GM12875 (cell line): ENCODE measurements around the gene EMP1.

ENCODE experiments used
- H3K4me3 ChIP-seq: one replicate; pipeline ENCODE4 v1.5.1; 2011; ENCODE audit warnings: low read depth, low read length, control low read depth
- TF ChIP-seq, protein P1 (sequence below): IDR thresholded peaks from 2 replicates; pipeline ENCODE4 v1.5.1; 2011; ENCODE audit warnings: low read depth, mild to moderate bottlenecking, control low read depth, inconsistent platforms, low read length, moderate library complexity, borderline replicate concordance; ENCODE audit not compliant: insufficient read depth

Gene EMP1, protein sequence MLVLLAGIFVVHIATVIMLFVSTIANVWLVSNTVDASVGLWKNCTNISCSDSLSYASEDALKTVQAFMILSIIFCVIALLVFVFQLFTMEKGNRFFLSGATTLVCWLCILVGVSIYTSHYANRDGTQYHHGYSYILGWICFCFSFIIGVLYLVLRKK

DNA sequence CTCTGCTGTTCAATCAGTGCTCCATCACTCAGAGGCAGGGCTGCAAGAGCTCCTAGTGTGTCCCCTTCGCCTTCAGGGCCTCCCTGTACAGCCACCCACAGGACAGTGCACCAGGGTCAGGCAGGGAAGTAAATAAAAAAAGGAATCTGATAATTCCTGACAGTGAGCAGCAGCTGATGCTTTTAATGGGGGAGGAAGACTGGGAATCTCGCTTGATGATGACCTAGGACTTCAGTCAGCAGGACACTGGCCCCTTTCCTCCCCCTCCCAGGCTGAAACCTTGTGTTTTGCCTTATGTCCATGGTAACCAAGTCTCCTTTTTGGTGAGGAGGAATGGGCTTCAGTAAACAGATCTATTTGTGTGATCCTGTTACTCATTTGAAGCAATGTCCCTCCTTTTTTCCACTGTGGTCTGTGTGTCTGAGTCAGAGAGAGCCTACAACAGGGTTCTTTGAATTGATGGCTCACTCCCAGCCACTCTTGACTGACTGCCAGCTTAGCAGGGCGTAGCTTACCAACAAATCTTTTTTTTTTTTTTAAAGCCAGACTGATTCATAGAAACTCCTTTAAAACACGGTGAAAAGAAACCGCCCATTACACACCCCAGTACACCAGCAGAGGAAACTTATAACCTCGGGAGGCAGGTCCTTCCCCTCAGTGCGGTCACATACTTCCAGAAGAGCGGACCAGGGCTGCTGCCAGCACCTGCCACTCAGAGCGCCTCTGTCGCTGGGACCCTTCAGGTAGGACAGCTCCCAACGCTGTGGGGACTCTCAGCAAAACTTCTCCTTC lies at the start of gene EMP1:
TSS of gene EMP1 (plus strand) at position 597 of the 792 bp plus-strand sequence. CDS start 14,785 bp downstream, outside the sequence.
- TF ChIP-seq, protein P1, sequence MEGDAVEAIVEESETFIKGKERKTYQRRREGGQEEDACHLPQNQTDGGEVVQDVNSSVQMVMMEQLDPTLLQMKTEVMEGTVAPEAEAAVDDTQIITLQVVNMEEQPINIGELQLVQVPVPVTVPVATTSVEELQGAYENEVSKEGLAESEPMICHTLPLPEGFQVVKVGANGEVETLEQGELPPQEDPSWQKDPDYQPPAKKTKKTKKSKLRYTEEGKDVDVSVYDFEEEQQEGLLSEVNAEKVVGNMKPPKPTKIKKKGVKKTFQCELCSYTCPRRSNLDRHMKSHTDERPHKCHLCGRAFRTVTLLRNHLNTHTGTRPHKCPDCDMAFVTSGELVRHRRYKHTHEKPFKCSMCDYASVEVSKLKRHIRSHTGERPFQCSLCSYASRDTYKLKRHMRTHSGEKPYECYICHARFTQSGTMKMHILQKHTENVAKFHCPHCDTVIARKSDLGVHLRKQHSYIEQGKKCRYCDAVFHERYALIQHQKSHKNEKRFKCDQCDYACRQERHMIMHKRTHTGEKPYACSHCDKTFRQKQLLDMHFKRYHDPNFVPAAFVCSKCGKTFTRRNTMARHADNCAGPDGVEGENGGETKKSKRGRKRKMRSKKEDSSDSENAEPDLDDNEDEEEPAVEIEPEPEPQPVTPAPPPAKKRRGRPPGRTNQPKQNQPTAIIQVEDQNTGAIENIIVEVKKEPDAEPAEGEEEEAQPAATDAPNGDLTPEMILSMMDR = no peak
- no peak within 1 kb of the TSS for H3K4me3 ChIP-seq

DNA sequence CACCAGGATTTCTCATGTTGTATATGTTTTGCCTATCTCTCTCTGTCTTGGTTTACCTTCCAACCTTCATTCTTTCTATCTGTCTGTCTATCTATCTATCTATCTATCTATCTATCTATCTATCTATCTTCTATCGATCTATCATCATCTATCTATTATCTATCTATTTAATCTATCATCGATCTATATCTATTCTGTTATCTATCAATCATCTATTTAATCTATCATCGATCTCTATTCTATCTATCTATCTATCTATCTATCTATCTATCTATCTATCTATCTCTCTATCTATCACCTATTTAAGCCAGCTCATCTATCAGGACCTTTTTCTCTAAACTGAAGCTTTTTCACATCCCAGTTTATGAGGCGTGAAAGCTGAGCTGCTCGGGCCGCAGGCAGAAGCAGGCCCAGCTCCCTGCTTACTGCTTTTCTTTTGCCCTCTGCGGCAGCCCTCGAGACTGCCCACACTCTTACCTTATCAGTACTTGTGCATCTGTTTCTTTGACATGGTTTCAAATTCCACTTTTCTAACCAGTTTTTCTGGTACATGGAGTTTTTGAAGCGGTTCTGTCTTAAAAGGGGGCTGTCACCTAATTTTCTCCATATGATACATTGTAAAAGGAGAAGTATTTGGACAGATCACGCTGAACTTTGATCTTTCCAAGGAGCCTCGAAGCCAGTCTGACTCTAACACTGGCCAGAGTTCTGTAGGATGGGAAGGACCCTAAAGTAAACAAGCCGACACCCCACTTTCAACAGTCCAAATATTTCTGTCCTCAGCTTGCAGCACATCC lies 48.6 kb upstream of the EMP1 start:
- no peak overlapping the region for H3K4me3 ChIP-seq
- TF ChIP-seq, protein P1 = no peak

DNA sequence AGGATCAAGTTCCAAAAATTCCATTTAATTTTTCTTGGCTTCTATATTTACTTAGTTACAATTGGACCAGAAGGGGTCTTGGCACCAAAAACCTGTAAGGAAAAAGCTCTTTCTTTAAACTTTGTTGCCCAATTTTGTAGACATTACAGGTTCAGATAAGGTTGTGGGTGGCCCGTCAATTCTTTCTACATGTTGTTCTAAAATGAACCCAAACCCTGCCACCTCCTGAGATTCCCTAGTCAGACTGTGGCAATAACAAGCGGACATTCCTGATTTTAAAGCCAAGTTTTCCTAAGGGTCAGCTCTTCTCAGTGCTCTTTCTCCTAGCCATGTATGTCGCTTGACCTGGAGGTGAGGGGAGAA lies 48.1 kb upstream of the EMP1 start:
- TF ChIP-seq, protein P1 = no peak
- no peak overlapping the region for H3K4me3 ChIP-seq

DNA sequence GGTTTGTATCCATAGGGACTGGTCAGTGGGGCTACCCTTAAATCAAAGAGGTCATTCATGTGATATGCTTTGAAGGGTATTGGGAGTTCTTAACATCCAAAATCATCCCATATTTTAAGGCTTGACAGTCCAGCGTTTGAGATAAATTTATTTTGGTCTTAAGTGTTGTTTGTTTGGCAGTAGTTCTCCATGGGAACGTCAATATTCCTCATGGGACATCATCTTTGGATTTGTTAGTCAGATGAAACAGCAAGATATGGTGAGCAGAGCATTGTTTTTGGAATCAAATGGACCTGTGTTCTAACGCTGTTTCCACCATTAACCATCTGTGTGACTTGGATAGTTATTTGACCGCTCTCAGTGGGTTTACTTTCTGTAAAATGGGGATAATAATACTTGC lies 47.1 kb upstream of the EMP1 start:
- TF ChIP-seq, protein P1 = no peak
- H3K4me3 ChIP-seq = no peak overlapping the region

DNA sequence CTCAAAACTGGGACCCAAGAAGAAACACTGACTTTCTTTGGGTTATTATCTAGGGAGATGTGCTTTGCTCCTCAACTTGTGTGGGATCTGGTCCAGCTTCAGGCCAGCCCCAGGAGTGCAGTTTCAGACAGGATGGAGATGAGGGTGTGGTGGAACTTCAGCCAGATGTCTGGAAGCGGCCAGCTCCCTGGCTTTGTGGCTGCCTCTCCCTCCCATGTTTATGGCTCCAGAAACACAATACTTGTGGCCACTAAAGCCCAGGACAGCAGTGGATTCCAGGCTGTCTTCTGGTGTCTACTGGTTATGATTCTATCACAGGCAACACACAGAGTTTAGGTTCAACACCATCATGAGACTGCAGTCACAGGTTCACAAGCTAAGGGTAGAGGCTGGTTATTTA lies 44.2 kb upstream of the EMP1 start:
- TF ChIP-seq, protein P1 = no peak
- no peak overlapping the region for H3K4me3 ChIP-seq

DNA sequence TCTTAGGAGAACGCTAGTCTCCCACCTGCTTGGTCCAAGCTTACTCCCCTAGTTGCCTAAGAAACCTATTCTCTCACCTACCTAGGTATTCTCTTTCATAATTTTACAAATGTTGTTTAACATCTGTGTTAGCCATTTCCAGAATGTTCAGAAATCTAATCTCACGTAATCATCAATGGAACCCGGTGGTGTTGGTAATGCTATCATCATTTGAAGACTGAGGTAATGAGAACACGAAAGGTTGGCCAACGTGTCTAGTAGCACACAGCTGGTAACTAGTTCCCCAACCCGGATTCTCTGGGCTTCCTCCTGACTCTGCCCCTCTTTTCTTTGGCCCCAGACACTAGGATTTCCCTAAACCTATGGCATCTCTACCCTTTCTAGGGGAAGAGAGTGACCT lies 43.8 kb upstream of the EMP1 start:
- TF ChIP-seq, protein P1 = no peak
- H3K4me3 ChIP-seq = no peak overlapping the region
